NK-92 (cell line): ENCODE results near the gene SEC61A1.

Source experiments
- DNase-seq: peaks from one replicate; lab custom pipeline; 2025; ENCODE audit not compliant: unreplicated experiment; lab: John Stamatoyannopoulos, UW

The SEC61A1 gene

DNA sequence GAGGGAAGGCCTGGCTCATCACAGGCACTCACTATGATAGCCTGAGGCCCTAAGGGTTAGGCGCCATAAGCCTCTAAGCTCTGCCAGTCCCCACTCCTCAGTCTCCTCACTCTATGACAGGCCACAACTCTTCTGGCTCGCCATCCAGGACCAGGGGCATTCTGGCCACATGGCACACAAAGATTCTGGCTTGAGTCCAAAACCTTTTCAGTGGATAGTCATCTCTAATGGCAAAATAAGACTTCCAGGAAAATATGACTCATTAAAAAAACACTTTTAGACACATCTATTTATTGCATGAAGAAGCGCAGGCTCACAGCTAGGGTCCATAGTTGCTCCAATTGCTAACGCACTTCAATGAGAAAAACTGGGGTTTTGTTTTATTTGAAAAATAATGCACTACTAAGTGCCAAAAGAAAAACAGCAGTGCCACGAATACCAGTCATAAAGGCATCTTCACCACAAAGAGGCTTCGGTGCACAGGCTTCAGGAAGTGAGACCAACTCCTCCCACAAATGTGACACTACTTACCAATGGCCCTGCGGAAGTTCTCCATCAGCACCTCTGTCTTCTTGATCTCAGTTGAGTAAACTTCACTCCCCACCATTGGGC is 60.2 kb downstream of the SEC61A1 start:
- no peak for DNase-seq

DNA sequence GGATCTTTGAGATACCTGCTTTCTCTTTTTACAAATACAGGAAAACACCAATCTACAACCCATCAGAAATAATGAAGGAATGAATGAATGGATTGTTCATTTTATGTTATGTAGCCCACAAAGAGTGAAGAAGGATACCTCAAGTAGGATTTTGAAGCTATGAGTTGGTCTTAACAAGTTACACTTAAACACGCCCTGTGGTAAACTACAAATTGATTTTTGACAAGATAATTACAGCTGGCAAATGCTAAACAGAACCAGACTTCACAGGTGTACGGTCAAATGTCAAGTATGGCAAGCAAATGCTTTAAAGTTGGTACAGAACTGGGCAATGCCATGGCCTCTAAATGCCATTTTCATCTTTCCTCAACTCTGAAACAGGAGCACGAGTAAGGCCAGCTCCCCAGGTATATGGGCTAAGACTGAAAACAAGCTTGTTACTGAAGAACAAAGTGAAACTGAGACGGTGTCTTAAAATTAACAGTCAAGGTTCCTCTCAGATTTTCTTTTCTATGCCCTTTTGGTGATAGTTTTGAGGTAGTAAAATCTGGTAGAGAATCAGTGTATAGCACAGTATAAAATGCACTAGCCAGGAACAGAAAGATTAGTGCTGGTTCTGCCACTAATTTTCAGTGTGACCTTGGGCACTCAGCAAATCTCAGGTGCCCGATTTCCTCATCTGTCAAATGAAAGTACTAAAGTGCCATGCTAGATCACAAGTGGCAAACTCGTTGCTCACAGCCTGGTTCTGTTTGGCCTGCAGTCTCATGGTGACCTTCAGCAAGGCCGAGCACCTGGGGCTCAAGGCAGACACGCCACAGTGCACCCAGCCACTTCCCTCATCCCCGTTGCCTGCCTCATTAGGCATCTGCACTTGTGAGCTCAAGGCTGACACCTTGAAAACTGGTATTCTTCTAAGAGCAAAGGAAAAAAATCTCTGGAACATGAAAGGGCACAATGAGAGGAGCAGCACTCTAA is 61.9 kb downstream of the SEC61A1 start:
- no peak for DNase-seq
